Endodermal cell (in vitro differentiated cells): ENCODE results near the gene ATF7IP2. TPM values are rescaled to one million over a fixed set of nuclear protein-coding genes. Genes with fewer than 3 reads are reported as not detected.
A peak's percentile ranks its signal among the peaks of the same experiment; 100 is the strongest.
"Not testable (repeated sequence)": the region's sequence is repeated elsewhere in the genome, so short reads cannot be mapped to it uniquely, and the experiment has no call there.

Source experiments
- DNase-seq: peaks from one replicate; pipeline ENCODE4 v3.0.0-alpha.2; 2017
- H3K27ac ChIP-seq: 2 replicates; pipeline ENCODE4 v1.5.1; 2013; ENCODE audit warnings: mild to moderate bottlenecking, low read depth, low read length, moderate library complexity
- H3K27me3 ChIP-seq: 2 replicates; pipeline ENCODE4 v1.6.1; 2013; ENCODE audit warnings: mild to moderate bottlenecking, low read length, moderate library complexity; ENCODE audit not compliant: insufficient read depth, control insufficient read depth, poor library complexity, severe bottlenecking
- H3K36me3 ChIP-seq: 2 replicates; pipeline ENCODE4 v1.7.0; 2013; ENCODE audit warnings: mild to moderate bottlenecking, low read length, moderate library complexity; ENCODE audit not compliant: control insufficient read depth, insufficient read depth
- H3K4me1 ChIP-seq: one replicate; pipeline ENCODE4 v1.7.0; 2013; ENCODE audit warnings: low read length; ENCODE audit not compliant: control insufficient read depth, insufficient read depth
- H3K4me3 ChIP-seq: 2 replicates; pipeline ENCODE4 v1.5.1; 2013; ENCODE audit warnings: mild to moderate bottlenecking, low read length, moderate library complexity
- H3K9ac ChIP-seq: 2 replicates; pipeline ENCODE4 v1.6.1; 2013; ENCODE audit warnings: mild to moderate bottlenecking, low read length, moderate library complexity; ENCODE audit not compliant: poor library complexity, severe bottlenecking; ENCODE audit errors: extremely low read depth
- H3K9me3 ChIP-seq: 2 replicates; pipeline ENCODE4 v1.6.1; 2013; ENCODE audit warnings: mild to moderate bottlenecking, low read length, moderate library complexity; ENCODE audit not compliant: control insufficient read depth
- H3K27ac Mint-ChIP-seq: 2 replicates; pipeline ENCODE4 v1.8.0; 2020; ENCODE audit warnings: mixed read lengths
- H3K27me3 Mint-ChIP-seq: 2 replicates; pipeline ENCODE4 v1.8.0; 2021; ENCODE audit warnings: mild to moderate bottlenecking, mixed read lengths; ENCODE audit not compliant: insufficient read depth
- H3K36me3 Mint-ChIP-seq: 2 replicates; pipeline ENCODE4 v1.8.0; 2020; ENCODE audit warnings: low read depth, mixed read lengths
- H3K4me1 Mint-ChIP-seq: 2 replicates; pipeline ENCODE4 v1.8.0; 2020; ENCODE audit warnings: mixed read lengths
- H3K4me3 Mint-ChIP-seq: 2 replicates; pipeline ENCODE4 v1.8.0; 2020; ENCODE audit warnings: mild to moderate bottlenecking, moderate library complexity, mixed read lengths
- H3K9me3 Mint-ChIP-seq: 2 replicates; pipeline ENCODE4 v1.8.0; 2020; ENCODE audit warnings: mild to moderate bottlenecking, mixed read lengths
- CTCF ChIP-seq: fragments of 200-600 bp; sonication (generic); conservative IDR thresholded peaks from 2 replicates; pipeline ENCODE4 v1.5.0; 2021; ENCODE audit warnings: antibody characterized with exemption, mild to moderate bottlenecking
- WGBS, 2 experiments: methylation state at CpG; one replicate each; pipeline versions ENCODE4 v1.1.5 to v1.1.7; 2013; ENCODE audit warnings: missing lambda C conversion rate in 2 of 2, mixed read lengths in 1 of 2; ENCODE audit not compliant: insufficient coverage in 1 of 2, insufficient read length in 1 of 2; 5-methylcytosine and 5-hydroxymethylcytosine counted together
- total RNA-seq, 2 donors: library from RNA; stranded (reverse); fragmentation: NEBNext Ultra II Directional in 1 of 2; extraction: Animal tissue kit (Norgen Biotek cat#: 25700) in 1 of 2; gene quantifications; 2 replicates in 1 of 2; 3 replicates in 1 of 2; pipeline ENCODE4 v1.2.1, GENCODE V29; 2021

Gene ATF7IP2
- total RNA-seq, 2 donors from 2014 or later, result 20.5 to 22.8 TPM

- no peaks in the 10 kb centered on the region for H3K27me3 ChIP-seq
- H3K27me3 Mint-ChIP-seq, result no peaks in the 10 kb centered on the region
- H3K36me3 Mint-ChIP-seq, result peaks cover 77% of the 10 kb centered on the region
- no peak overlapping the region for H3K4me3 ChIP-seq
- no peak for DNase-seq
- peaks cover 95% of the 10 kb centered on the region for H3K9me3 ChIP-seq
- peaks cover 93% of the 10 kb centered on the region for H3K9me3 Mint-ChIP-seq
- H3K27ac Mint-ChIP-seq, result no peak overlapping the region
- H3K4me1 ChIP-seq, result no peaks in the 10 kb centered on the region
- peaks cover 10% of the 10 kb centered on the region for H3K36me3 ChIP-seq
- WGBS, 2 experiments, result 89 to 100% methylated on average over 1 to 2 of the region's 2 CpGs
- no peak overlapping the region for H3K9ac ChIP-seq
- no peak overlapping the region for H3K27ac ChIP-seq
- no peak overlapping the region for H3K4me3 Mint-ChIP-seq
- no peak for TF ChIP-seq CTCF
- H3K4me1 Mint-ChIP-seq, result no peaks in the 10 kb centered on the region
Measured at GRCh38 chr16:10410469-10410868, 24.6 kb downstream of the ATF7IP2 start.

- Histone ChIP-seq H3K27me3 (no peaks in the 10 kb centered on the region), H3K4me1 (no peaks in the 10 kb centered on the region), H3K4me3 (no peak overlapping the region), H3K9ac (no peak overlapping the region), H3K9me3 (peaks cover 97% of the 10 kb centered on the region), H3K36me3 (peaks cover 24% of the 10 kb centered on the region), H3K27ac (no peak overlapping the region)
- H3K4me3 Mint-ChIP-seq, result no peak overlapping the region
- peaks cover 94% of the 10 kb centered on the region for H3K9me3 Mint-ChIP-seq
- H3K27ac Mint-ChIP-seq, result no peak overlapping the region
- no peak for TF ChIP-seq CTCF
- WGBS, 2 experiments, result 79 to 92% methylated on average over 3 to 5 of the region's 5 CpGs
- H3K4me1 Mint-ChIP-seq, result no peaks in the 10 kb centered on the region
- peaks cover 80% of the 10 kb centered on the region for H3K36me3 Mint-ChIP-seq
- no peak for DNase-seq
- H3K27me3 Mint-ChIP-seq, result no peaks in the 10 kb centered on the region
Measured at GRCh38 chr16:10412935-10413601, 27.2 kb downstream of the ATF7IP2 start.

GRCh38 chr16:10418204-10418603 lies 32.3 kb downstream of the ATF7IP2 start:
- Mint-ChIP-seq H3K9me3 (peaks cover 70% of the 10 kb centered on the region), H3K36me3 (peaks cover 78% of the 10 kb centered on the region)
- not testable (repeated sequence) for H3K27ac ChIP-seq, H3K4me1 Mint-ChIP-seq, H3K27ac Mint-ChIP-seq, H3K27me3 Mint-ChIP-seq, H3K9ac ChIP-seq, H3K4me1 ChIP-seq, H3K4me3 Mint-ChIP-seq, H3K27me3 ChIP-seq, DNase-seq
- peaks cover 90% of the 10 kb centered on the region for H3K9me3 ChIP-seq
- WGBS, 2 experiments, result 93 to 99% methylated on average over 5 to 6 of the region's 6 CpGs
- H3K36me3 ChIP-seq, result peaks cover 39% of the 10 kb centered on the region
- H3K4me3 ChIP-seq, result peak overlapping the region; percentile 61

- H3K9me3 ChIP-seq, result peaks cover 94% of the 10 kb centered on the region
- no peak overlapping the region for H3K27ac Mint-ChIP-seq
- no peak overlapping the region for H3K4me3 ChIP-seq
- H3K4me1 Mint-ChIP-seq, result peaks cover 3% of the 10 kb centered on the region
- no peak for TF ChIP-seq CTCF
- peaks cover 47% of the 10 kb centered on the region for H3K36me3 ChIP-seq
- WGBS, 2 experiments, result 94 to 96% methylated on average over 3 of the region's 3 CpGs
- H3K27me3 Mint-ChIP-seq, result no peaks in the 10 kb centered on the region
- H3K27ac ChIP-seq, result no peak overlapping the region
- H3K9ac ChIP-seq, result no peak overlapping the region
- peaks cover 65% of the 10 kb centered on the region for H3K9me3 Mint-ChIP-seq
- no peak for DNase-seq
- H3K27me3 ChIP-seq, result no peaks in the 10 kb centered on the region
- peaks cover 78% of the 10 kb centered on the region for H3K36me3 Mint-ChIP-seq
- H3K4me1 ChIP-seq, result no peaks in the 10 kb centered on the region
- no peak overlapping the region for H3K4me3 Mint-ChIP-seq
Measured at GRCh38 chr16:10419701-10420100, 33.8 kb downstream of the ATF7IP2 start.
